ENCODE results near the gene CDC73.

The CDC73 gene

DNA sequence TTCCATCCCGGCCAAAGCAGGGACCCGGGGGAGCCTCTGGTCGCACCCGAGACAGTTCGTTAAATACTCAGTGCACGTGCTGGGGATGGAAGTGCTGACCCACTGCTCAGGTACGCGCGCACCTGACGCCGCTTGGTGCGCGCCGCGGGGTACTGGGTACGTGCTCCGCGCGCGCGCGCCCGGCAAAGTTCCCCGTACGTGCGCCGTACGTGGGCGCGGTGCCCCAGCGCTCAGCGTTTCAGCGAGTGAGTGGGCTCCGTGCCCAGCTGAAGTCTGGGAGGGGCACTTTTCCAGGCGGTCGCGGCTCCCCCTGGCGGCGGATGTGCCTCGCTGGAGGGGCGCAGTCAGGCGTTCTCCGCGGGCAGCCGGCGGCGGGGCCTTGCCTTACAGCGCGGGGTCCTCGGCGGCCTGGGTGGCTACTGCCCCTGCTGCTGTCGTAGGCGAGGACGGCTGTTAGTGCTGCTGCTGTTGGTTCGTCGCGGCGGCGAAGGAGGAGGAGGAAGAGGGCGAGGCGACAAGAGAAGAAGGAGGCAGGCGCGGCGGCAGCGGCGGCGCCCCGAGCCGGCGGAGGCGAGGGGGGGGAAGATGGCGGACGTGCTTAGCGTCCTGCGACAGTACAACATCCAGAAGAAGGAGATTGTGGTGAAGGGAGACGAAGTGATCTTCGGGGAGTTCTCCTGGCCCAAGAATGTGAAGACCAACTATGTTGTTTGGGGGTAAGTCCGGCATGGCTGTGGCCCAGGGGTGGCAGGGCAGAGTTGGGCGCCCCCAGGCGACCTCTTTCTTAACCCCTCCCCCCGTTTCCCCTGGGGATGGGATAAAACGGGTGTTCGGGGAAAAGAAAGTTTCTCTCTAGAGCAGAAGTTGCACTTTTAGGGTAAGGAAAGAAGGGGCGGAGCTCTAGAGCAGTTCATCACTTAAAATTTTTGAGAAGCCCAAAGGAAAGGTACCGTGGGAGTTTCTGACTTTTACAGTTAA lies at the start of gene CDC73:
CDC73 (plus strand) TSS at position 416 of the 978 bp plus-strand sequence; CDS start at position 586, 170 bp downstream.
- peak; percentile 91 to 97 for DNase-seq

DNA sequence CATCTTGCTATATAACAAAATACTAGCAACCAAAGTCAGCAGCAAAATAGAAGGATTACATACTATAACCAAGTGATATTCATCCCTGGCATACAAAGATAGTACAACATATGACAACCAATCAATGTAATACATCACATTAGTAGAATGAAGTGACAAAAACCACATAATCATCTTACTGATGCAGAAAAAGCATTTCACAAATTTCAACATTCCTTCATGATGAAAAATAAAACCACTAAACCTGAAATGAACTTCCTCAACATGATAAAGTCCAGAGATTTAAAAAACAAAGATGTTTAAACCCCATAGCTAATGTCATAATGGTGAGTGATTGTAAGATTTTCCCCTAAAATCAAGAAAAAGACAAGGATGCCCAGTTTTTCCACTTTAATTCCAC lies 43.8 kb upstream of the CDC73 start:
- DNase-seq: no peak

GRCh38 chr1:193079187-193079586 lies 42.6 kb upstream of the CDC73 start:
- DNase-seq: no peak

DNA sequence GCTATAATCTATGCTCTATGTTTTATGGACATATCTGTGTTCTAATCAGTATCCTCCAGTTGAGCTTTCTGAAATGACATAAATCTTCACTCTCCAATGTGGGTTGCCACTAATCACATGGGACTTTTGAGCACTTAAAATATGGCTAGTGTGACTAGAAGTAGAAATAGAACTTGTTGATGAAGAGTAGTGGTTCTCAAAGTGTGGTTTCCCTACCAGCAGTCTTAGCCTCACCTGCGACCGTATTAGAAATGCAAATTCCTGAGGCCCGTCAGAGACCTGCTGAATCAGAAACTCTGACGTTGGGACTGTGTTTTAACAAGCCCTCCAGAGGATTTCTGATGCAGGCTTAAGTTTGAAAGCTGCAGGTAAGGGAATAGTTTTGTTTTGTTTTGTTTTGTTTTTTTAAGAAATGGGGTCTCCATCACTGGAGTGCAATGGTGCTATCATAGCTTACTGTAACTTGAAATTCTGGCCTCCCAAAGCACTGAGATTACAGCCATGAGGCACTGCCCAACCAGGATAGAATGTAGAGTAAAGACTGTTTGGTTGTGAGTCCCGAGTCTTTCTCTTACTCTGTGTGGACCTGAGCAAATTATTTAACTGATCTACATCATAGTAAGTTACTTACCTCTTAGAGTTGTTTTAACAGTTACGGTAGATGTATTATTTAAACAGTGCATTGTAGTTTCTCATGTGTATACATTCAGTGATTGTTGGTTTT lies 38.3 kb upstream of the CDC73 start:
- DNase-seq: no peak

- no peak for DNase-seq
These were observed 36.6 kb upstream of the CDC73 start for GRCh38 chr1:193085263-193085662.

DNA sequence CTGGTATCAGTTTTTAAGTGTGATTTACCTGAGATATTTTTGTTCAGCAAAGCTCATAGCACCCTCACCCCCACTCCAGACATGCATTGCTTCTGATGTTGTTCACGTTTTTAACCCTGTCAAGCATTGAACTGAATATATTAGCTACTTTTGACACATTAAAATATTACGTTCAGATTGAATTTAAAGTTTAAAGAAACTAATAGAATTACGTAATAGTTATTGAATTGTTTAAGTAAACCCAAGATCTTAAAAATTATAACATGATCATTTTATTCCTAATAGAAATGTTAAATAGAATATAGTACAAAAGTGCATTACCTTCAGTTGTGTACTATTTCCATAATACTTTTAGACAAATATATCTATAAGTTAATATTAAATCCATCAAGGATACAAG lies 35.5 kb upstream of the CDC73 start:
- DNase-seq: no peak

DNA sequence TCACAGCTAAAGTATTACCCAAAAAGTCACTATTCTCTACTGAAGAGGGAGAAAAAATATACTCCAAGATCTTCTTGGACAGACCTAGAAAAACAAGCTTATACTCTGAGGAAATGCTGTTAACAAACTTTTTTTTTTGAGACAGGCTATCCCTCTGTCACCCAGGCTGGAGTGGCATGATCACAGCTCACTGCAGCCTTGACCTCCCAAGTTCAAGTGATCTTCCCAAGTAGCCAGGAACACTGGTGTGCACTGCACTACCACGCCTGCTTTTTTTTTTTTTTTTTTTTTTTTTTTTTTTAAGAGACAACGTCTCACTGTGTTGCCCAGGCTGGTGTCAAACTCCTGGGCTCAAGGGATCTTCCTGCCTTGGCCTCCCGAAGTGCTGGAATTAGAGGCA lies 33.9 kb upstream of the CDC73 start:
- DNase-seq: no peak

DNA sequence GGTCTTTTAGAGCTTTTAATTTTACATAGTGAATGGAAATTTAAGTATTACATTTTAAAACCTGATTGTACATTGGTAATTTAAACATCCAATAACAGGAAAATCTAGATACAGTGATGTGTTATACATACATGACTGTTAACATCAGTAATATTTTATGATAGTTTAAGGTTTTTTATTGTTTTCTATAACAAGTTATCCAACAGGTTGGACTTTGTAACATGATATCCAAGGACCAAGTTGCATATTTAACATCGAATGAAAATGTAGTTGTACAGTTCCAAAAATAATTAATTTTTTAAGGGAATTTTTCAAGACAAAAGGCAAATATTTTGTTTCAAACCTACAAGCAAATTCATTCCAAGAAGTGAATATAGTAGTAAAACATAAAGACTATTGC lies 31.0 kb upstream of the CDC73 start:
- no peak for DNase-seq

DNA sequence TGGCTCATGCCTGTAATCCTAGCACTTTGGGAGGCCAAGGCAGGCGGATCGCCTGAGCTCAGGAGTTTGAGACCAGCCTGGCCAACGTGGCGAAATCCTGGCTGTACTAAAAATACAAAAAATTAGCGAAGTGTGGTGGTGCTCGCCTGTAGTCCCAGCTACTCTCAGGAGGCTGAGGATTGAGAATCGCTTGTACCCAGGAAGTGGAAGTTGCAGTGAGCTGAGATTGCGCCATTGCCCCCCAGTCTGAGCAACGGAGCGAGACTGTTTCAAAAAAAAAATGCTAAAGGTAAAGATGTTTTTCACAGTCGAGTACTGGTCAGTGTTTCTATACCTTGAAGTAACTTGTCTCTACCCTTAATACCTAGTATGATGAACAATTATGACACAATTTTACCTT lies 27.7 kb upstream of the CDC73 start:
- no peak for DNase-seq

- DNase-seq: no peak
These were observed 19.2 kb upstream of the CDC73 start for GRCh38 chr1:193102662-193103061.

DNA sequence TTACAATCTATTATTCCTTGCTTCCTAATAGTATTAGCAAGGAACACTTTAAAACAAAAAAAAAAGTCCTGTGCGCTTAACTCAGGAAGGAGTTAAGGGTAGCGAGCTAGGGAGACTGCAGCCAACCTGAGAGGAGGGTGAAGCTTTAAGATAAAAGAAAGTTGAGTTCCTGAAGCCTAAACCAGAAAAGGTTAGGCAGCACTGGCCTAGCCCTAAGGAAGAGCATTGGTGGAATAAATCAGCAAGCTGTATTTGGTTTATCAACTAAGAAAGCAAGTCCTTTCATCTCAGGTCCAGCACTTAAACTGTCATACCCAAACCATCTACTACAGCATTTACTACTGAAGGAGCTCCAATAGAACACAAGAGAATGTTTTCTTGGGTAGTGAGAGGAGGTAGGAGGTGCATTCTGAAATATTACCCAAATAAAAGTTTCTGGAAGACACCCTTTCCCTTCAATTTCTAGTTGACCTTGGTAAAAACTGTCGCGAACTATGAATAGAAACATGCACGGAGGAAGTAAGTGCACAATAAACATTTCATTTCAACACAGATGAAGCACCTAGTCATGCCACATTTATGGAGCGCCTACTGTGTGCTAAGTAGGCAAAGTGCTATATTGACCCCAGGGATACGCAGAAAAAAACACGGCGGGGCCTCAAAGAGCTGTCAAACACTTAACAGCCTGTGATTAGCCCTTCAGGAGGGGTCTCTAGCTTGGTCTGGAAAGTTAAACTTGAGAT lies 17.9 kb upstream of the CDC73 start:
- no peak for DNase-seq

GRCh38 chr1:193104502-193104906 lies 17.3 kb upstream of the CDC73 start:
- DNase-seq: peak; percentile 20 to 73

GRCh38 chr1:193104907-193105820 lies 16.7 kb upstream of the CDC73 start, which contains the start of gene GLRX2:
TSS of gene GLRX2 (minus strand) at chr1:193105414. CDS start at chr1:193105382, 32 bp downstream.
- DNase-seq: peak; percentile 79 to 89

- DNase-seq: no peak
These were observed 16.0 kb upstream of the CDC73 start for GRCh38 chr1:193105821-193106177.

- DNase-seq: no peak
These were observed 13.4 kb upstream of the CDC73 start for GRCh38 chr1:193108471-193108870.

DNA sequence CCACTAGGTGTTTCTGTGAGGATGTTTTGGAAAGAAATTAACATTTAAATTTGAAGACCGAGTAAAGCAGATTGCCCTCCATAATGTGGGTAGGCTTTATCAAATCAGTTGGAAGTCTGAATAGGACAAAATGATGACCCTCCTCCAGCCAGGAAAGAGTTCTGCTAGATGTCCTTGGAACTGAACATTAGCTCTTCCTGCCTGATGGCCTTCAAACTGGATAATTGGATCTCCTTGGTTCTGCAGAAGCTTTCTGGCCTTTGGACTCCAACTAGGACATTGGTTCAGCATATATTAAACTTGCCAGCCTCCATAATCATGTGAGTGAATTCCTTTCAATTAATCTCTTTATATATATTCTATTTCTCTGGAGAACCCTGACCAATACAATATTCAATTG lies 12.2 kb upstream of the CDC73 start:
- no peak for DNase-seq

DNA sequence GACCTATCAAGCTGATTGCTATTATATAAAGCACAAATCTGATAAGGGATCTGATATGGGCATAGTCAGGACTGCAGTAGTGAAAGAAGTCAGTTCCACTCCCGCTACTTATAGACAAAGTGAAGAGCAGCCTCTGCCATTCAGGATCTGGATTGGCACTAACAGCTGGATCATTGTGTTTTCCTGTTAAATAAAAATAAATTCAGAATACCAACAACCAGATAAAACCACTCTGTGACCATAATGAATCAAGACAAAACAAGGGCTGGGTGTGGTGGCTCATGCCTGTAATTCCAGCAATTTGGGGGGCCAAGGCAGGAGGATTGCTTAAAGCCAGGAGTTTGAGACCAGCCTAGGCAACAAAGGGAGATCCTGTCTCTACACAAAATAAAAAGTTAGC lies 11.6 kb upstream of the CDC73 start:
- DNase-seq: no peak

- no peak for DNase-seq
These were observed 11.0 kb upstream of the CDC73 start for GRCh38 chr1:193110864-193111263.

- DNase-seq: no peak
These were observed 10.2 kb upstream of the CDC73 start for GRCh38 chr1:193111641-193112090.

DNA sequence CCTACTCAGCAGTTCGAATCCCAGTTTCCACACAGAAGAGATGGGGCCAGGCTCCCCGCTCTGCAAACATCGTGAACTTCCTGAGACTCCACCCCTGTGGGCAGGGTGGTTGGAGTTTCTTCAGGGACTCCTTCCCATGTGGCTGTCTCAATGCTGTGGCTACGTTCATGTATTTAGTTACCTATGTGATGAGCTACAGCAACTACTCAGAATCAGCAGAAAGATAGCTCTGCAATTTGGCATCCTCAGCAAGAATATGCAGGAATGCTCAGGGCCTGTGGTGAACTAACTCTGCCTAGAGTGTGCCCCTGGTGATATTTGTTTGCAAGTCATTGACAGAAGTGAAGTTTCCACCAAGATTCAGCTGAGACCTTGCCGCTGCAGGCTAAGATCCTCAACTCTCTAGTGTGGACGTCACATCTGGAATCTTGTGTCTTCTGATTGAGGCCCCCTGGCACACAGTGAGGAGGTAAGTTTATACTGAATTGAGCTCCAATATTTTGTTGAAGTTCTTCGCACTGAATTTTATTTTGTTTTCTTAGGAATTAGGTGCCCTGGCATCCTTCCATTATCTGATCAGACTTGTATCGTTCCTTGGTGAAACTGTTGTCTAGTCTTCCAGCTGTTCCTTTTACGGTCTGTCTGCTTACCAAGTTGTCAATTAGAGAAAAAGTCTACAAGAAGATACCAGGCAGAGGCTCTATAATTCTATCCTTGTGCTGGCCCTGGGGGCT lies 8.4 kb upstream of the CDC73 start:
- DNase-seq: no peak

DNA sequence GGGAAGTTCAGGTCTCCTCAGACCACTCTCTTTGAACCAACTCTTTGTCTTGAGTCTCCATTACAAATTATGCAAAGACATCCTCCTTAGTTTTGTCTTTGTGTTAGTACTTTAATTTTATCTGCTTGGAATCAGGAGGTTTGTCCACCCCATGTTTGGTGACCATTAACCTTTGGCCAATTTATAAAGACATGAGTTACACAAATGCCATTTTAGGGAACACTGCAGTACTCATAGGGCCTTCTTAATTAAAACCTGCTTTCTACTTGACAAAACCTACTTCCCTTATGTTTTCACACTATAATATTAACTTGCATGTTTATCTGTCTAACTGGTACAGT lies 7.9 kb upstream of the CDC73 start:
- no peak for DNase-seq

All from hippocampal formation (tissue), 2 donors.